22Rv1 (cell line): ENCODE data around the gene FRMD1.

Source experiments
- CTCF ChIP-seq: fragments of 450-650 bp; IDR thresholded peaks from 2 replicates; pipeline ENCODE4 v1.5.1; 2017; ENCODE audit warnings: mild to moderate bottlenecking
- ZFX ChIP-seq: fragments of 450-650 bp; IDR thresholded peaks from 2 replicates; pipeline ENCODE4 v1.6.1; 2017; ENCODE audit warnings: antibody characterized with exemption, borderline replicate concordance

GRCh38 chr6:168100803-168101589 lies 22.0 kb upstream of the FRMD1 start:
- no peak for TF ChIP-seq CTCF
- no peak for TF ChIP-seq ZFX
